MCF 10A (cell line): ENCODE results near the gene DGKD. TPM values are rescaled to one million over a fixed set of nuclear protein-coding genes. Genes with fewer than 3 reads are reported as not detected.

Experiments used
- BruUV-seq: library from RNA; stranded (reverse); fragments of 400-500 nt; replicated peaks from 2 replicates; lab custom pipeline; 2021; lab: Mats Ljungman, UMichigan
- CTCF ChIA-PET: fragments of 300-600 bp; sonication (Branson Sonifier 250); formaldehyde crosslinking; extraction: SDS; loops from one replicate; lab custom pipeline; 2021; ENCODE audit warnings: antibody characterized with exemption, inconsistent platforms; lab: Yijun Ruan, JAX
- POLR2A ChIA-PET: fragments of 300-600, 350-650 bp; sonication (Branson Sonifier 250); formaldehyde crosslinking; extraction: SDS; loops from one replicate; lab custom pipeline; 2020; ENCODE audit warnings: antibody characterized with exemption, inconsistent platforms; lab: Yijun Ruan, JAX
- DNase-seq: peaks from one replicate; pipeline ENCODE4 v3.0.0-alpha.2; 2018; ENCODE audit not compliant: unreplicated experiment
- H3K27ac Mint-ChIP-seq: one replicate; pipeline ENCODE4 v1.8.0; 2022; ENCODE audit warnings: mild to moderate bottlenecking, low read depth, mixed read lengths; ENCODE audit not compliant: unreplicated experiment
- H3K27me3 Mint-ChIP-seq: one replicate; pipeline ENCODE4 v1.8.0; 2022; ENCODE audit warnings: mixed read lengths; ENCODE audit not compliant: insufficient read depth, unreplicated experiment
- H3K36me3 Mint-ChIP-seq: one replicate; pipeline ENCODE4 v1.8.0; 2022; ENCODE audit warnings: mild to moderate bottlenecking, moderate library complexity, mixed read lengths; ENCODE audit not compliant: insufficient read depth, unreplicated experiment
- H3K4me1 Mint-ChIP-seq: one replicate; pipeline ENCODE4 v1.8.0; 2022; ENCODE audit warnings: mixed read lengths; ENCODE audit not compliant: insufficient read depth, unreplicated experiment
- H3K4me3 Mint-ChIP-seq: one replicate; pipeline ENCODE4 v1.8.0; 2022; ENCODE audit warnings: mild to moderate bottlenecking, moderate library complexity, mixed read lengths; ENCODE audit not compliant: unreplicated experiment
- H3K9me3 Mint-ChIP-seq: one replicate; pipeline ENCODE4 v1.8.0; 2022; ENCODE audit warnings: mixed read lengths; ENCODE audit not compliant: unreplicated experiment
- CTCF ChIP-seq: fragments of 200-600 bp; IDR thresholded peaks from one replicate; pipeline ENCODE4 v1.8.0; 2022; ENCODE audit warnings: antibody characterized with exemption, mild to moderate bottlenecking; ENCODE audit not compliant: unreplicated experiment
- intact Hi-C: fragments of 100-400 bp; cut with micrococcal nuclease; formaldehyde crosslinking; loops from 2 replicates; pipeline ENCODE4 v1.14.1; 2022
- total RNA-seq: library from RNA; stranded (reverse); gene quantifications from 2 replicates; pipeline ENCODE4 v1.2.3, GENCODE V29; 2022

Gene DGKD
- total RNA-seq, 1 experiment from 2014 or later, result 59.1 TPM

- peak overlapping the region; percentile 91 for H3K27ac Mint-ChIP-seq
- intact Hi-C loops, result loop anchor here (2.0 kb wide), 1 partner anchor 13 kb away; no protein-coding TSS in a partner anchor
- POLR2A ChIA-PET, result interaction anchor here (0.6 to 4.3 kb wide), 11 partner anchors 9 to 441 kb away, joined by 3 to 80 read pairs (median 5); partner anchors contain the start of gene ATG16L1
- TSS peak; percentile 49 for BruUV-seq
- CTCF ChIA-PET, result interaction anchor here (0.6 to 2.3 kb wide), 5 partner anchors 9 to 1930 kb away, joined by 3 to 10 read pairs (median 4); no protein-coding TSS in a partner anchor
- peaks cover 17% of the 10 kb centered on the region for H3K9me3 Mint-ChIP-seq
- H3K4me1 Mint-ChIP-seq, result peaks cover 35% of the 10 kb centered on the region
- H3K36me3 Mint-ChIP-seq, result peaks cover 6% of the 10 kb centered on the region
- no peaks in the 10 kb centered on the region for H3K27me3 Mint-ChIP-seq
- peak; percentile 93 for DNase-seq
- no peak for TF ChIP-seq CTCF
- peak overlapping the region; percentile 60 for H3K4me3 Mint-ChIP-seq
Observed at GRCh38 chr2:233413559-233414272, 59.4 kb downstream of the DGKD start.

GRCh38 chr2:233414273-233414654 is 60.0 kb downstream of the DGKD start:
- peaks cover 41% of the 10 kb centered on the region for H3K4me1 Mint-ChIP-seq
- peak; percentile 35 for DNase-seq
- TF ChIP-seq CTCF, result no peak
- ChIA-PET POLR2A (interaction anchor here (0.9 to 4.3 kb wide), 9 partner anchors 10 to 163 kb away, joined by 3 to 80 read pairs (median 5); partner anchors contain the start of gene ATG16L1), CTCF (interaction anchor here (0.9 to 6.6 kb wide), 5 partner anchors 8 to 28 kb away, joined by 3 to 48 read pairs (median 7); no protein-coding TSS in a partner anchor)
- H3K36me3 Mint-ChIP-seq, result peaks cover 6% of the 10 kb centered on the region
- intact Hi-C loops, result no loop called here
- H3K4me3 Mint-ChIP-seq, result peak overlapping the region; percentile 60
- peaks cover 17% of the 10 kb centered on the region for H3K9me3 Mint-ChIP-seq
- H3K27me3 Mint-ChIP-seq, result no peaks in the 10 kb centered on the region
- peak overlapping the region; percentile 91 for H3K27ac Mint-ChIP-seq
- BruUV-seq, result no TSS peak

GRCh38 chr2:233414777-233415570 is 60.7 kb downstream of the DGKD start:
- intact Hi-C loops, result no loop called here
- Mint-ChIP-seq H3K9me3 (peaks cover 17% of the 10 kb centered on the region), H3K27me3 (no peaks in the 10 kb centered on the region), H3K4me3 (peak overlapping the region; percentile 5), H3K27ac (peak overlapping the region; percentile 91), H3K4me1 (peaks cover 48% of the 10 kb centered on the region), H3K36me3 (peaks cover 6% of the 10 kb centered on the region)
- no TSS peak for BruUV-seq
- TF ChIP-seq CTCF, result no peak
- ChIA-PET CTCF (interaction anchor here (0.9 to 6.6 kb wide), 5 partner anchors 9 to 161 kb away, joined by 3 to 48 read pairs (median 7); no protein-coding TSS in a partner anchor), POLR2A (interaction anchor here (0.6 to 4.3 kb wide), 8 partner anchors 9 to 164 kb away, joined by 3 to 80 read pairs (median 6); partner anchors contain the start of gene ATG16L1)
- peak; percentile 93 for DNase-seq
